Measurements from ENCODE around the gene DNMT3B.

Gene DNMT3B

DNA sequence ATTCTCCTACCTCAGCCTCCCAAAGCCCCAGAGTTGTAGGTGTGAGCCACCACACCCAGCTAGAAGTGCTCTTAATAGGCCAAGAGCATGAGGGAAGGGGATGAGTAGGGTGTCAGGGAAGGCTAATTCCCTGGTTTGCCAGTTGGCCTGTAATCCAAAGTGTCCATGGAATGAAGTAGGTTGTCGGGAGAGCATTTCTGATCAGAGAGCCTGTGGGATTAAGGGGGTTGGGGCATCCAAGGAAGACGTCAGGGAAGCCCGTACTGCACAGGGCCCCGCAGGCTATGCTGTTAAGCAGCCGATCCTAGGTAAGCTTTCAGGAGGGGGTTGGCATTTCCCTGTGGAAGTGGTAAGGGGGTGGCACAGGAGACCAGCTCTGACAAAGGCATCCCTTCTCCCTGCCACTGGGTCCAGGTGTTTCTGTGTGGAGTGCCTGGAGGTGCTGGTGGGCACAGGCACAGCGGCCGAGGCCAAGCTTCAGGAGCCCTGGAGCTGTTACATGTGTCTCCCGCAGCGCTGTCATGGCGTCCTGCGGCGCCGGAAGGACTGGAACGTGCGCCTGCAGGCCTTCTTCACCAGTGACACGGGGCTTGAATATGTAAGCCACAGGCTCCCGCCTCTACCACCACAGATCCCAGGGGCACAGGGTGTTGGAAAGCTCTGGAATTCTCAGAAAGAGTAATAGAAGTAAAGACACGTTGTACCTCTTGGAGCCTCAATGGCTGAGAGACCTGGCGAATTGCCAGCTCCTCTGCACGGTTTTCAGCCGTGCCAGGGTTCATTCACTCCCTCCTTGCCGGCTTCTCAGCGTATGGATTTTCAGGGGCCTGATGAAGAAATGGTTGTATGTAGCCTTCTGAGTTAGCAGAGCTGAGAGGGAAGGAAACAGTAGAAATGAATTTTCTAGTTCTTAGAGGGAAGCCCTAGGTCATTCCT, 36.1 kb downstream of the DNMT3B start:
- Histone ChIP-seq H3K27ac (ENCODE audit: low read depth, low read length) (no peak overlapping the region), H3K79me2 (ENCODE audit: control insufficient read depth, low read length) (no peaks in the 10 kb centered on the region), H3K27me3 (ENCODE audit: control insufficient read depth, low read length) (no peaks in the 10 kb centered on the region), H4K20me1 (ENCODE audit: control insufficient read depth, insufficient read depth, low read depth, low read length) (no peaks in the 10 kb centered on the region), H3K4me2 (ENCODE audit: low read length) (no peak overlapping the region), H3F3A (ENCODE audit: control insufficient read depth, insufficient read depth) (no peaks in the 10 kb centered on the region), H3K9me3 (ENCODE audit: control insufficient read depth, insufficient read depth, low read length) (no peaks in the 10 kb centered on the region), H3K9me2 (replicated peaks; ENCODE audit: control insufficient read depth, low read length) (no peaks in the 10 kb centered on the region), H3K36me3 (ENCODE audit: control insufficient read depth, low read length) (no peaks in the 10 kb centered on the region), H3K4me3 (ENCODE audit: low read length) (no peak overlapping the region), H3K4me1 (ENCODE audit: control insufficient read depth, low read length) (peaks cover 5% of the 10 kb centered on the region)
- no peak for TF ChIP-seq EZH2phosphoT487 (IDR thresholded peaks at IDR 0.05; ENCODE audit: borderline replicate concordance, low read length)
- no peak for TF ChIP-seq CTCF (IDR thresholded peaks at IDR 0.05; ENCODE audit: low read depth, low read length, poor library complexity, severe bottlenecking)

- H3K36me3 ChIP-seq (ENCODE audit: control insufficient read depth, low read length): no peaks in the 10 kb centered on the region
- no peaks in the 10 kb centered on the region for H3K9me2 ChIP-seq (replicated peaks; ENCODE audit: control insufficient read depth, low read length)
- no peaks in the 10 kb centered on the region for H3K9me3 ChIP-seq (ENCODE audit: control insufficient read depth, insufficient read depth, low read length)
These were observed 40.9 kb downstream of the DNMT3B start for GRCh38 chr20:32803092-32803491.

DNA sequence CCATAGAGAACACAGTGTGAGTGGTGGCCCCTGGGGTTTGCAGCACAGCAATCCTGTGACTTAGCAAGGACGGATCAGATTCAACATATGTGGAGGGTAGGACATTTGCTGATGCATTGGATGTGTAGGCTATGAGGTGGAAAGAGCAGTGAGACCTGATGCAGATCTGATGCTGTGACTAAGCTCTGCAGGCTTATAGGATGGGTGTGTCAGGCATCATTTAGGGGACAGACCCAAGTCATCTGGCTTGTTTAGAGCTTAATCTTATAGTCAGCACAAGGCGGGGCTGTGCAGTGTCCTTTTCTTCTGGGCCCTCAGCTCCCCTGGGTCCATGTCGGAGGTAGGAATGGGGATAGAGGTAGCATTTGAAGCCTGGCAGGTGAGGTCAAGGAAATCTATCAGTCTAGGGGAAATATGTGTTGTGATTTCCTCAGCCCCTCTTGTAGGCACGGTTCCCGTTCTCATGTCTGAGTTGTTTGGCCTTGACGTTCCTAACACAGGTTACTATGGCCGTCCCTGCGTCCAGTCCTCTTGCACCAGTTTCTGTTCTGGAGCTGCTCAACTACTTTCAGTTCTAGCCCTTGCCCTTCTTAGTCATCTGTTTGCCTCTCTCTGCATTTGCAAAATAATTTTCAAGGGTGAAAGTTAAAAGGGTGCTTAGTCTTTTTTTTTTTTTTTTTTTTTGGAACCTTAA, 42.0 kb downstream of the DNMT3B start:
- no peak for TF ChIP-seq CTCF (IDR thresholded peaks at IDR 0.05; ENCODE audit: low read depth, low read length, poor library complexity, severe bottlenecking)
- TF ChIP-seq EZH2phosphoT487 (IDR thresholded peaks at IDR 0.05; ENCODE audit: borderline replicate concordance, low read length): no peak
- Histone ChIP-seq H3K79me2 (ENCODE audit: control insufficient read depth, low read length) (no peaks in the 10 kb centered on the region), H3K27ac (ENCODE audit: low read depth, low read length) (no peak overlapping the region), H3K4me3 (ENCODE audit: low read length) (no peak overlapping the region), H3K9me2 (replicated peaks; ENCODE audit: control insufficient read depth, low read length) (no peaks in the 10 kb centered on the region), H3F3A (ENCODE audit: control insufficient read depth, insufficient read depth) (no peaks in the 10 kb centered on the region), H3K36me3 (ENCODE audit: control insufficient read depth, low read length) (no peaks in the 10 kb centered on the region), H4K20me1 (ENCODE audit: control insufficient read depth, insufficient read depth, low read depth, low read length) (no peaks in the 10 kb centered on the region), H3K9me3 (ENCODE audit: control insufficient read depth, insufficient read depth, low read length) (no peaks in the 10 kb centered on the region), H3K27me3 (ENCODE audit: control insufficient read depth, low read length) (no peaks in the 10 kb centered on the region), H3K4me1 (ENCODE audit: control insufficient read depth, low read length) (no peaks in the 10 kb centered on the region), H3K4me2 (ENCODE audit: low read length) (no peak overlapping the region)

More at GRCh38 chr20:32803092-32803491, 40.9 kb downstream of the DNMT3B start:
- Histone ChIP-seq H3K4me1 (ENCODE audit: control insufficient read depth, low read length) (no peaks in the 10 kb centered on the region), H3K79me2 (ENCODE audit: control insufficient read depth, low read length) (no peaks in the 10 kb centered on the region), H3K4me3 (ENCODE audit: low read length) (no peak overlapping the region), H4K20me1 (ENCODE audit: control insufficient read depth, insufficient read depth, low read depth, low read length) (no peaks in the 10 kb centered on the region), H3K27me3 (ENCODE audit: control insufficient read depth, low read length) (no peaks in the 10 kb centered on the region), H3F3A (ENCODE audit: control insufficient read depth, insufficient read depth) (no peaks in the 10 kb centered on the region), H3K4me2 (ENCODE audit: low read length) (no peak overlapping the region), H3K27ac (ENCODE audit: low read depth, low read length) (no peak overlapping the region)
- no peak for TF ChIP-seq CTCF (IDR thresholded peaks at IDR 0.05; ENCODE audit: low read depth, low read length, poor library complexity, severe bottlenecking)
- TF ChIP-seq EZH2phosphoT487 (IDR thresholded peaks at IDR 0.05; ENCODE audit: borderline replicate concordance, low read length): no peak
